Jurkat, Clone E6-1 (cell line): ENCODE data around the gene GGN.
"Not testable (repeated sequence)": the region's sequence is repeated elsewhere in the genome, so short reads cannot be mapped to it uniquely, and the experiment has no call there.

ENCODE experiments used
- DNase-seq: peaks from one replicate; pipeline ENCODE4 v3.0.0-alpha.2; 2011; ENCODE audit warnings: low read depth, low spot score
- H3K4me3 ChIP-seq: 2 replicates; pipeline ENCODE4 v1.5.1; 2011; ENCODE audit warnings: mild to moderate bottlenecking, low read length, control low read depth, moderate library complexity

The GGN gene

DNA sequence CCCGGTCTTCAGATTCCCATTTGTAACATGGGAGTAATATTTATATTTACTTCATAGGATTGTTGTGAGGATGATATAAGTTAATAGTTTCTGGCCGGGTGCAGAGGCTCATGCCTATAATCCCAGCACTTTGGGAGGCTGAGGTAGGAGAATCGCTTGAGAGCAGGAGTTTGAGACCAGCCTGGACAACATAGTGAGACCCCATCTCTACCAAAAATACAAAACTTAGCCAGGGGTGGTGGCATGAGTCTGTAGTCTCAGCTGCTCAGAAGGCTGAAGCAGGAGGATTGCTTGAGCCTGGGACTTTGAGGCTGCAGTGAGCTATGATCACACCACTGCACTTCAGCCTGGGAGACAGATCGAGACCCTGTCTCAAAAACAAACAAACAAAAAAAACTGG is 41.0 kb downstream of the GGN start:
- no peak for DNase-seq
- H3K4me3 ChIP-seq, result no peak overlapping the region

DNA sequence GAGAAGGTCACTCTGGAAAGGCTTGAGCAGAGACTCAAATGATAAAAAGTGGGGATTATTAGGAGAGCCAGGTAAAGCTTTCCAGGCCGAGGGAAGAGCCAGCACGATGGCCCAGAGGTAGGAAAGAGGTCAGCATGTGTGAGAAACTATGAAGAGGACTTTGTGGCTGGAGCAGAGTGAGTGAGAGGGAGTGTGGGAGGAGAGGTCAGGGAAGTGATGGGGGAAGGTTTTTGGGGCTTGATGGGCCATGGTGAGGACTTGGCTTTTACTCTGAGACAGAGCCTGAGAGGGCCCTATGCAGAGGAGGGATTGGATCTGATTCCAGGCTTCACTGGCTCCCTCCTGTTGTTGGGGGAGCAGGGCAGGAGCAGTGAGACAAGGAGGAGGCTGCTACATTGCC is 46.9 kb downstream of the GGN start:
- DNase-seq, result no peak

DNA sequence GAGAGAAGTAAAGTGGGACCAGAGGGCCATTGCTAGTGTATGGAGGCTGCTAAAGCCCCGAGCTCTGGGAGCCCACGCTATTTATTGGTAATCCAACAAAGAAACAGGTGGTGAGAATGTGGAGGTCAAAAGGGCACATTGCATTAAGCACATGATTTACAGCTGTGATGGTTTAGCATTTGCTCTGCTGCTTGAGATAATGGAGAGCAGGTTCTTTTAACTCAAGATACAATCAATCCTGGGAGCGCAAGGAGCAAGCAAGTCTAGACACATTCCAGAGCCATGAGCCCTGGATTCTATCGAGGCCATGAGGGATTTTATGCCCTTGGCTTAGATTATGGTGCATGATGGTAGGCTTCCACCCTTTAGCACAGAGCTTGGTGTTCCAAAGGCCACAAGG is 48.8 kb downstream of the GGN start:
- not testable (repeated sequence) for H3K4me3 ChIP-seq, DNase-seq

More for the DNA sequence above, 46.9 kb downstream of the GGN start:
- H3K4me3 ChIP-seq, result no peak overlapping the region

DNA sequence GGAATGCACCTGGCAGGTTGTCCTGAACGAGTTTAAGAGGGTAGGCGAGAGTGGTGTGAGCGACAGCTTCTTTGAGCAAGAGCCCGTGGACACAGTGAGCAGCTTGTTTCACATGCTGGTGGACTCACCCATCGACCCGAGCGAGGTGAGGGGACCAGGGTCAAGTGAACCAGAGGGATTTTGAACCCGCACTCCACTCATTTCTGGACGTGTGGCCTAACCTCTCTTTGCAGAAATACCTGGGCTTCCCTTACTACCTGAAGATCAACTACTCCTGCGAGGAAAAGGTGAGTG is 50.5 kb downstream of the GGN start:
- peak overlapping the region; percentile 80 for H3K4me3 ChIP-seq

DNA sequence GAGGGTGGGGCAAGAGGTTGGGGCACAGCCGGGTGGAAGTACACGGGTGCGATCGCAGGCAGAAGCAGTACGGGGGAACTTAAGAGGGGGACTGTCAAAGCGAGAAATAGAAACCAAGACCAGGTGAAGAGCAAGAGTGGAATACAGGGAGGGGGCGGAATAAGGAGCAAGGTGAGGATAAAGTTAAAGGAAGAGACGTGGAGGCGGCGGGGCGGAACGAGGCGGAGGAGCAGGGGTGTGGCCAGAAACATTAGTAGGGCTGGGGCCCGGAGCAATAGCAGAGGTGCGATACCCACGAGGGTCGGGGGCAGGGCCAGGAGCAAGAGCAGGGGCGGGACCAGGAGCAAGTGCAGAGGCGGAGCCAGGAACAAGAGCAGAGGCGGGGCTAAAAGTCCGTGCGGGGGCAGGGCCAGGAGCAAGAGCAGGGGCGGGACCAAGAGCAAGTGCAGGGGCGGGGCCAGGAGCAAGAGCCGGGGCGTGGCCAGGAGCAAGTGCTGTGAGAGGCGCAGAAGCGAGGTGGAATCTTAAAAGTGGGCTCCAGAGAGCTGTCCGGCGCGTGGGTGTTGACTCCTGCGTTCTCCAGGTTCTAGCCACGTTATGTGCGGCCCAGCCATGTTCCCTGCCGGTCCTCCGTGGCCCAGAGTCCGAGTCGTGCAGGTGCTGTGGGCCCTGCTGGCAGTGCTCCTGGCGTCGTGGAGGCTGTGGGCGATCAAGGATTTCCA is 51.0 kb downstream of the GGN start:
- DNase-seq, result peak; percentile 93
- H3K4me3 ChIP-seq, result peak overlapping the region; percentile 80

More for the DNA sequence above, 50.5 kb downstream of the GGN start:
- no peak for DNase-seq

DNA sequence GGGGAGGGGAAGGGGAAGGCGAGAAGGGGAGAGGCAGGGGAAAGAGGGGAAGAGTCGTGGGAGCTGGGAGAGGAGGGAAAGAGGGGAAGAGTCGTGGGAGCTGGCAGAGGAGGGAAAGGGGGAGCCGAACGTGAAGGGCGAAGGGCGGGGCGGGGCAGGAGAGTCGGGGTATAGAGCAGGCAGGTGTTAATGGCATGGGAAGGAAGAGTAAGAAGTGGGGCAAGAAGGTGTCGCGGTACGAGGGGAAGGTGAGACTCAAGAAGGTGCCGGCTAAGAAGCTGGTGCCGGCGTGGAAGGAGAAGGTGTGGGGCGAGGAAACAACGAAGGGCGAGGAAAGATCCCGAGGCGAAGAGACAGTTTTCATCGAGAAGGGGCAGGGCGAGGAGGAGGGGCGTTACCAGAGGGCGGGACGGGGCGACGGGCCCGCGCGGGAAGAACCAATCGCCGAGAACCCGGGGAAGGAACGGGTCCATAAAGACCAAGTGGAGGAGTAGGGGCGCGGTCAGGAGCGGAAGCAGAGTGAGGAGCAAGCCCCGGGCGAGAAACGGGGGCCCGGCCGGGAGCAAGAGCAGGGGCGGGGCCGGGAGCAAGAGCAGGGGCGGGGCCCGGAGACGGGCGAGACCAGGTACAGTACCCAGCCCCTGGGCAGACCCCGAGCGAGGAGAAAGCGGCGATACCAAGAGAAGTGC is 51.7 kb downstream of the GGN start:
- H3K4me3 ChIP-seq, result peak overlapping the region; percentile 80
- peak; percentile 95 for DNase-seq
